T-helper 1 cell (primary cell): Measurements from ENCODE around the gene TMEM92.
"Not testable (repeated sequence)": the region's sequence is repeated elsewhere in the genome, so short reads cannot be mapped to it uniquely, and the experiment has no call there.

Experiments
- DNase-seq, 5 donors: peaks; one replicate each; pipeline ENCODE4 v3.0.0-alpha.2; 2012 to 2020

TMEM92 gene

GRCh38 chr17:50276588-50277356, 2.5 kb downstream of the TMEM92 start:
- DNase-seq: no peak

- DNase-seq: no peak
Measured at GRCh38 chr17:50277357-50277754, 3.1 kb downstream of the TMEM92 start.

GRCh38 chr17:50278526-50279180, 4.4 kb downstream of the TMEM92 start:
- DNase-seq: no peak

- DNase-seq: no peak
Measured at GRCh38 chr17:50279181-50279526, 4.9 kb downstream of the TMEM92 start.

- no peak for DNase-seq
Measured at GRCh38 chr17:50279639-50280038, 5.4 kb downstream of the TMEM92 start.

- DNase-seq: no peak
Measured at GRCh38 chr17:50280068-50280467, 5.8 kb downstream of the TMEM92 start.

GRCh38 chr17:50280801-50281441, 6.7 kb downstream of the TMEM92 start:
- no peak for DNase-seq

GRCh38 chr17:50281739-50282401, 7.6 kb downstream of the TMEM92 start:
- no peak for DNase-seq

- peak in 1 of 5 donors; percentile 88 for DNase-seq
Measured at GRCh38 chr17:50283246-50283645, 9.0 kb downstream of the TMEM92 start.

- DNase-seq: no peak
Measured at GRCh38 chr17:50283714-50284113, 9.4 kb downstream of the TMEM92 start.

GRCh38 chr17:50285941-50286340, 11.7 kb downstream of the TMEM92 start:
- no peak for DNase-seq

GRCh38 chr17:50287302-50287701, 13.0 kb downstream of the TMEM92 start:
- DNase-seq: not testable (repeated sequence)

- no peak for DNase-seq
Measured at GRCh38 chr17:50288306-50288705, 14.0 kb downstream of the TMEM92 start.

- DNase-seq: no peak
Measured at GRCh38 chr17:50289278-50289677, 15.0 kb downstream of the TMEM92 start.

GRCh38 chr17:50289991-50290702, 15.9 kb downstream of the TMEM92 start:
- DNase-seq: peak in 1 of 5 donors; percentile 78

GRCh38 chr17:50290933-50291332, 16.7 kb downstream of the TMEM92 start:
- no peak for DNase-seq

- DNase-seq: no peak
Measured at GRCh38 chr17:50292465-50292864, 18.2 kb downstream of the TMEM92 start.

- no peak for DNase-seq
Measured at GRCh38 chr17:50295021-50295420, 20.8 kb downstream of the TMEM92 start.

- peak; percentile 42 to 74 (median 64) for DNase-seq
Measured at GRCh38 chr17:50297407-50297865, 23.2 kb downstream of the TMEM92 start.

GRCh38 chr17:50298018-50298417, 23.8 kb downstream of the TMEM92 start:
- no peak for DNase-seq

- DNase-seq: no peak
Measured at GRCh38 chr17:50299776-50300175, 25.5 kb downstream of the TMEM92 start.

GRCh38 chr17:50300824-50301223, 26.6 kb downstream of the TMEM92 start:
- DNase-seq: not testable (repeated sequence)
